GM18502 (cell line): ENCODE results near the gene LIF.
"Not testable (repeated sequence)": the region's sequence is repeated elsewhere in the genome, so short reads cannot be mapped to it uniquely, and the experiment has no call there.

Experiments
- ATAC-seq: cut with Tn5 transposase; IDR thresholded peaks from one replicate; pipeline ENCODE4 v1.9.1; 2021; ENCODE audit warnings: mild to moderate bottlenecking; ENCODE audit not compliant: unreplicated experiment, poor library complexity

The LIF gene

GRCh38 chr22:30230330-30230729 is 16.2 kb downstream of the LIF start:
- no peak for ATAC-seq

- no peak for ATAC-seq
These were observed 17.8 kb downstream of the LIF start for GRCh38 chr22:30228509-30229359.

GRCh38 chr22:30227438-30228228 is 18.9 kb downstream of the LIF start:
- no peak for ATAC-seq

- ATAC-seq: no peak
These were observed 20.2 kb downstream of the LIF start for GRCh38 chr22:30226192-30226832.

- no peak for ATAC-seq
These were observed 21.2 kb downstream of the LIF start for GRCh38 chr22:30225220-30225927.

- ATAC-seq: no peak
These were observed 22.2 kb downstream of the LIF start for GRCh38 chr22:30224161-30224857.

- ATAC-seq: no peak
These were observed 23.3 kb downstream of the LIF start for GRCh38 chr22:30223303-30223702.

GRCh38 chr22:30222321-30222720 is 24.2 kb downstream of the LIF start:
- no peak for ATAC-seq

- ATAC-seq: no peak
These were observed 25.2 kb downstream of the LIF start for GRCh38 chr22:30221121-30221992.

GRCh38 chr22:30220338-30221012 is 26.1 kb downstream of the LIF start:
- no peak for ATAC-seq

GRCh38 chr22:30219668-30220278 is 26.8 kb downstream of the LIF start:
- ATAC-seq: no peak

GRCh38 chr22:30219049-30219654 is 27.4 kb downstream of the LIF start:
- no peak for ATAC-seq

GRCh38 chr22:30217698-30218560 is 28.6 kb downstream of the LIF start:
- no peak for ATAC-seq

- ATAC-seq: no peak
These were observed 29.8 kb downstream of the LIF start for GRCh38 chr22:30216710-30217109.

GRCh38 chr22:30216272-30216671 is 30.3 kb downstream of the LIF start:
- ATAC-seq: not testable (repeated sequence)

- ATAC-seq: no peak
These were observed 31.7 kb downstream of the LIF start for GRCh38 chr22:30214703-30215407.
